Activated T-helper 17 cell treated with anti-CD3 and anti-CD28 coated beads, Interleukin-2, amount 50 U/mL, for 72 hours (primary cell): ENCODE data around the gene CARD16. TPM values are rescaled to one million over a fixed set of nuclear protein-coding genes. Genes with fewer than 3 reads are reported as not detected.
A peak's percentile ranks its signal among the peaks of the same experiment; 100 is the strongest.
"Not testable (repeated sequence)": the region's sequence is repeated elsewhere in the genome, so short reads cannot be mapped to it uniquely, and the experiment has no call there.

Experiments
- ATAC-seq: fragments of 150-1000 bp; cut with Tn5 transposase; replicated peaks from 2 replicates; pipeline ENCODE4 v1.10.0; 2021; ENCODE audit warnings: mild to moderate bottlenecking, moderate library complexity
- H3K27ac Mint-ChIP-seq: one replicate; pipeline ENCODE4 v1.8.0; 2022; ENCODE audit warnings: mixed read lengths
- H3K27me3 Mint-ChIP-seq: one replicate; pipeline ENCODE4 v1.8.0; 2022; ENCODE audit warnings: mixed read lengths
- H3K36me3 Mint-ChIP-seq: one replicate; pipeline ENCODE4 v1.8.0; 2022; ENCODE audit warnings: low read depth, mild to moderate bottlenecking, mixed read lengths
- H3K4me1 Mint-ChIP-seq: one replicate; pipeline ENCODE4 v1.8.0; 2022; ENCODE audit warnings: mixed read lengths
- H3K4me3 Mint-ChIP-seq: one replicate; pipeline ENCODE4 v1.8.0; 2022; ENCODE audit warnings: mild to moderate bottlenecking, mixed read lengths
- H3K9me3 Mint-ChIP-seq: one replicate; pipeline ENCODE4 v1.8.0; 2022; ENCODE audit warnings: mixed read lengths
- total RNA-seq, 2 donors: library from RNA; stranded (reverse); gene quantifications; one replicate each; pipeline ENCODE4 v1.2.3, GENCODE V29; 2022

The CARD16 gene
- total RNA-seq, 2 donors from 2014 or later, result 8.8 to 25.7 TPM

DNA sequence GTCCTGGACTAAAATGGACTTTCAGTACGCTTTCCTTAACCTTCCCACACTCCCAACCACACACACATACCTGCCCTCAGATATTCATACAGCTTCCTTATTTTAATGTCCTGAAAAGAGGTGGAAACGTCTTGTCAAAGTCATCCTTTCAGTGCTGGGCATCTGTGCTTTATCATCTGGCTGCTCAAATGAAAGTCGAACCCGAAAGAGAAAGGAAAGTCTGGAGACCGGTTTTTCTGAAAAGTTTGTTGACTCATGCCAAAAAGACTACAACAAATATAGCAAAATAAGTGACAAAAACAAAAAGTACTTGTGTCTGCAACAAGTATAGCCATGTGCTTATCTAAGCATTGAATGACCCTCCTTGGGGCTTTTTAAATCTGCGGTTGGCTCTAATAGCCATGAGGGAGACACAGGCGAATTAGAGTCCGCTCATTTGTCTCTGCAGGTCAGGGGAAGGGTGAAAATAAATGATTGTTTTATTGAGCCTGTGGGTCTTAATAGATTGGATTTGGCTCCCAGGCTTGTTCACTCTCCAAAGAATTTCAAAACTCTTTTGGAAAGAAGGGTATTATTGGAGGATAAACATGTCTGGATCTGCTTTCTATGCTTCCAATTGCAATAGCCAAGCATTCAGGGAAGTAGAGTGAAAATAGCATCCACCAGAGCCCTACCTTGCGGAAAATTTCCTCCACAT is 18.3 kb upstream of the CARD16 start:
- not testable (repeated sequence) for H3K4me3 Mint-ChIP-seq, H3K9me3 Mint-ChIP-seq, H3K4me1 Mint-ChIP-seq, H3K27me3 Mint-ChIP-seq, H3K27ac Mint-ChIP-seq, ATAC-seq
- H3K36me3 Mint-ChIP-seq, result peaks cover 29% of the 10 kb centered on the region

- no peaks in the 10 kb centered on the region for H3K9me3 Mint-ChIP-seq
- H3K4me3 Mint-ChIP-seq, result no peak overlapping the region
- no peak for ATAC-seq
- H3K4me1 Mint-ChIP-seq, result no peaks in the 10 kb centered on the region
- H3K27ac Mint-ChIP-seq, result no peak overlapping the region
- H3K36me3 Mint-ChIP-seq, result peaks cover 8% of the 10 kb centered on the region
- H3K27me3 Mint-ChIP-seq, result no peaks in the 10 kb centered on the region
Measured at GRCh38 chr11:105057432-105057831, 12.3 kb upstream of the CARD16 start.

GRCh38 chr11:105056446-105056845 is 11.3 kb upstream of the CARD16 start:
- Mint-ChIP-seq H3K4me1 (no peaks in the 10 kb centered on the region), H3K9me3 (no peaks in the 10 kb centered on the region), H3K4me3 (no peak overlapping the region), H3K27me3 (no peaks in the 10 kb centered on the region), H3K36me3 (peaks cover 4% of the 10 kb centered on the region), H3K27ac (no peak overlapping the region)
- no peak for ATAC-seq

DNA sequence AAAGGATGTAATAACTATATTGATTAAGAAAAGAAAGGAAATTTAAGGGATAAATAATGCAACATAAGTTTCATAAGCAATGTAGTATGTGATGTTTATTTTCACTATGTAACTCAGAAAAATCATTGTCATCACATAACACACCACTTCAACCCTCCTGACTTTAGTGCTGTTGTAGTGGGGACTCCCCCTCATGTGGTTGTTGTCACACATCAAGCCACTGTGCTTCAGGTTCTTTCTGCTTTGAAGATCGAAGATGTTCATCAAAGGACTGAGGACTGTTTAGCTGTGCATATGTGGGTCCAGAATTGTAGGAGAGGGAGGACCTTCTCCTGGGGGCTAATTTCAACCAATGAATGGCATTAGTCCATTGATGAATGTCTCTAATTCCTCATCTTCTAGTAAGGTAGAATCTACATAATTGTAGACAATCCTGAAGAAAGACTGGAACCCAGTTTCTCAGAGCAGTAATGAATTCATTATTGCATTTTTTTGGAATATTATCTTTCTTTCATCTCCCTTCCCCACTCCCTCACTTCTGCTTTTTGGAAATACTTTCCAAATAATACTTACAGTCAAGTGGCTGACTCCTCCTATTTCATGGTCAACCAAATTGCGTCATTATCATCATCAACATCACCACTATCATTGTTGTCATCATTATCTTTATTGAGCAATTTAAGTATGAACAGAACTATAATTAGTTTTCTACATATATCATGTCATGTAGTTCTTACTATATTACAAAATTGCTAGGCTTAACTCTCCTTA is 9.8 kb upstream of the CARD16 start:
- ATAC-seq, result peak; percentile 40
- no peaks in the 10 kb centered on the region for H3K4me1 Mint-ChIP-seq
- no peak overlapping the region for H3K4me3 Mint-ChIP-seq
- H3K27ac Mint-ChIP-seq, result no peak overlapping the region
- no peaks in the 10 kb centered on the region for H3K27me3 Mint-ChIP-seq
- no peaks in the 10 kb centered on the region for H3K36me3 Mint-ChIP-seq
- no peaks in the 10 kb centered on the region for H3K9me3 Mint-ChIP-seq

GRCh38 chr11:105052487-105052886 is 7.4 kb upstream of the CARD16 start:
- no peaks in the 10 kb centered on the region for H3K27me3 Mint-ChIP-seq
- H3K4me3 Mint-ChIP-seq, result no peak overlapping the region
- no peak overlapping the region for H3K27ac Mint-ChIP-seq
- H3K4me1 Mint-ChIP-seq, result no peaks in the 10 kb centered on the region
- H3K36me3 Mint-ChIP-seq, result no peaks in the 10 kb centered on the region
- ATAC-seq, result no peak
- H3K9me3 Mint-ChIP-seq, result no peaks in the 10 kb centered on the region

GRCh38 chr11:105051559-105051958 is 6.4 kb upstream of the CARD16 start:
- no peak overlapping the region for H3K27ac Mint-ChIP-seq
- H3K9me3 Mint-ChIP-seq, result no peaks in the 10 kb centered on the region
- ATAC-seq, result no peak
- no peaks in the 10 kb centered on the region for H3K27me3 Mint-ChIP-seq
- no peak overlapping the region for H3K4me3 Mint-ChIP-seq
- no peaks in the 10 kb centered on the region for H3K4me1 Mint-ChIP-seq
- no peaks in the 10 kb centered on the region for H3K36me3 Mint-ChIP-seq

GRCh38 chr11:105049481-105049880 is 4.3 kb upstream of the CARD16 start:
- H3K4me3 Mint-ChIP-seq, result no peak overlapping the region
- H3K27me3 Mint-ChIP-seq, result no peaks in the 10 kb centered on the region
- no peak overlapping the region for H3K27ac Mint-ChIP-seq
- no peaks in the 10 kb centered on the region for H3K36me3 Mint-ChIP-seq
- H3K4me1 Mint-ChIP-seq, result peaks cover 13% of the 10 kb centered on the region
- ATAC-seq, result no peak
- no peaks in the 10 kb centered on the region for H3K9me3 Mint-ChIP-seq

- peaks cover 28% of the 10 kb centered on the region for H3K4me1 Mint-ChIP-seq
- no peaks in the 10 kb centered on the region for H3K9me3 Mint-ChIP-seq
- peak; percentile 43 for ATAC-seq
- H3K27me3 Mint-ChIP-seq, result no peaks in the 10 kb centered on the region
- H3K36me3 Mint-ChIP-seq, result no peaks in the 10 kb centered on the region
- H3K27ac Mint-ChIP-seq, result no peak overlapping the region
- peak overlapping the region; percentile 79 for H3K4me3 Mint-ChIP-seq
Measured at GRCh38 chr11:105046898-105047579, 1.9 kb upstream of the CARD16 start.

- no peaks in the 10 kb centered on the region for H3K9me3 Mint-ChIP-seq
- H3K36me3 Mint-ChIP-seq, result peaks cover 11% of the 10 kb centered on the region
- ATAC-seq, result no peak
- H3K4me3 Mint-ChIP-seq, result peak overlapping the region; percentile 79
- H3K4me1 Mint-ChIP-seq, result peaks cover 35% of the 10 kb centered on the region
- no peaks in the 10 kb centered on the region for H3K27me3 Mint-ChIP-seq
- peak overlapping the region; percentile 26 for H3K27ac Mint-ChIP-seq
Measured at GRCh38 chr11:105045676-105046296, 651 bp upstream of the CARD16 start.

- no peak overlapping the region for H3K27ac Mint-ChIP-seq
- H3K4me3 Mint-ChIP-seq, result no peak overlapping the region
- H3K4me1 Mint-ChIP-seq, result peaks cover 44% of the 10 kb centered on the region
- H3K27me3 Mint-ChIP-seq, result no peaks in the 10 kb centered on the region
- no peak for ATAC-seq
- peaks cover 32% of the 10 kb centered on the region for H3K36me3 Mint-ChIP-seq
- peaks cover 9% of the 10 kb centered on the region for H3K9me3 Mint-ChIP-seq
Measured at GRCh38 chr11:105042178-105042577, 3.0 kb downstream of the CARD16 start.

DNA sequence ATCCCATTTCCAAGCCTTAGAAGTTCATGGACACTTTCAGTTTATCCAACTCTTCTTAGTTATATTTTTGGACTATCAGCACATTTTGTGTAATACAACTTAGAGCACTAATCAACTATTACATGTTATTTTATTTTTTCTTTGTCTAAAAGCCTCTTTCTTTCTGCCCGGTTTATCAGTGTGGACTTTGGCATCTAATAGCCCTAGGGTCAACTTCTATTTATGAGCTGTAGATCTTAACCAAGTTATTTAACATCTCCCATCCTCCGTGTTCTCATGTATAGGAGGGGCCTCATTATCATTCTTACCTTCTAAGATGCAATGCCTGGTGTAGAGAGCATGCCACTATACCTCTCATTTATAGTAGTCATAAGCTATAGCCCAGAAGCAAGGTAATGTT is 4.4 kb downstream of the CARD16 start:
- H3K36me3 Mint-ChIP-seq, result peaks cover 32% of the 10 kb centered on the region
- H3K4me3 Mint-ChIP-seq, result no peak overlapping the region
- H3K4me1 Mint-ChIP-seq, result peaks cover 48% of the 10 kb centered on the region
- peaks cover 13% of the 10 kb centered on the region for H3K9me3 Mint-ChIP-seq
- H3K27ac Mint-ChIP-seq, result no peak overlapping the region
- ATAC-seq, result no peak
- no peaks in the 10 kb centered on the region for H3K27me3 Mint-ChIP-seq

DNA sequence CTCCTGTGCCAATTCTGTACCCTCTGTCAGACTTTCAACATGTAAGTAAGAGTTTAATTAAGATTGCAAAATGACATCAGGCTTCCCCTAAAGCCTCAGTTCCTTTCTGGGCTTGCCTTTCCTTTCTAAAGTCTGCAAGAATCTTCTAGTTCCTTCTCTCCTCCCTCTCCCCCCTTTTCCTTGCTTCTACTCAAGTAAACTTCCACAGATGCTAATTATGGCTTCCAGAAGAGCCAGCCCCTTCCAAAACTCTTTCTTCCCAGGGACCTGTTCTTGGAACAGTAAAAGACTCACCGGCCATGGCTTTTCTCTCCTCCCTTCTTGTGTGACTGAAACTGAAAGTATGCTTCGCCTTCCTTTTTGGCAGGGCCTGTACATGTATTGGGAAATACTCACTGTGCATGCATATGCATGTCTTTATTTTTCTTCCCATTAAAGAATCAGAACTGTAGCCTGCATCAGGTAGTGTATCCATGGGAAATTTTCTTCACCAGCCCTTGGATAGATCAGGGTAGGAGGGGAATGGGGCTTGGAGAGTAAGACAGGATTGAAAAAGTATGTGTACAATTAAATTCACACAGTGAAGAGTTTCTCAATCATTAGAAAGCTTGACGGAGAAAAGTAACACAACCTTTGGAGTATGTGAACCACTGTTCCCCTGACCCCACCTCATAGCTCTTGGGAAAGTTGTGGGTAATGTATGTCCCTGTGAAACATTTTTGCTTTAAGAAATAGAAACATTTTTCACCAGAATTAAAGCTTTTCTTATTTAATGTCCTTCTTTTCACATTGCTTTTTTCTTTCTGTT is 10.1 kb downstream of the CARD16 start, which contains the start of gene CASP1:
Gene CASP1 (minus strand): TSS at position 332 of the 808 bp plus-strand sequence. CDS start 31 bp downstream, at position 301.
- Mint-ChIP-seq H3K9me3 (peaks cover 13% of the 10 kb centered on the region), H3K36me3 (peaks cover 29% of the 10 kb centered on the region), H3K27ac (peak within 1 kb of the TSS; percentile 88), H3K4me3 (peak within 1 kb of the TSS; percentile 87), H3K27me3 (no peaks in the 10 kb centered on the region), H3K4me1 (peaks cover 30% of the 10 kb centered on the region)
- ATAC-seq, result peak; percentile 84

DNA sequence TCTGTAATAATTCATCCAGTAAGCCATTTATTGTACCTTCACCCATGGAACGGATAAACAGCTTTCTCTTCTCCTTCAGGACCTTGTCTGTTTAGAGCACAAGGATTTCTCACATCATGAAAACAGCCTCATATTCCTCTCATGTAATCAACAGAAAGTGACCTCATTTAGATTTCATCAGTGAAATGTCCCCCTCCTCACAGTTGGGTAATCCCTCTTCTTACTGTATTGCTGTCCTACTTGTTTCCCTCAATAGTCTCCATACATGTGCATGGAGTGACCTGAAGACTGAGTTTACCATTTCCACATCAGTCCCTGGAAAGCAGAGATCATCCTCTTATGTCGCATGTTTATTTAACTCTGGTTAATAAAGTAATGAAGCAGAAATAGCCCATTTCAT is 10.7 kb downstream of the CARD16 start:
- H3K27me3 Mint-ChIP-seq, result not testable (repeated sequence)
- Mint-ChIP-seq H3K36me3 (peaks cover 30% of the 10 kb centered on the region), H3K27ac (peak overlapping the region; percentile 88), H3K4me1 (peaks cover 30% of the 10 kb centered on the region), H3K9me3 (peaks cover 10% of the 10 kb centered on the region), H3K4me3 (peak overlapping the region; percentile 87)
- ATAC-seq, result peak; percentile 5

DNA sequence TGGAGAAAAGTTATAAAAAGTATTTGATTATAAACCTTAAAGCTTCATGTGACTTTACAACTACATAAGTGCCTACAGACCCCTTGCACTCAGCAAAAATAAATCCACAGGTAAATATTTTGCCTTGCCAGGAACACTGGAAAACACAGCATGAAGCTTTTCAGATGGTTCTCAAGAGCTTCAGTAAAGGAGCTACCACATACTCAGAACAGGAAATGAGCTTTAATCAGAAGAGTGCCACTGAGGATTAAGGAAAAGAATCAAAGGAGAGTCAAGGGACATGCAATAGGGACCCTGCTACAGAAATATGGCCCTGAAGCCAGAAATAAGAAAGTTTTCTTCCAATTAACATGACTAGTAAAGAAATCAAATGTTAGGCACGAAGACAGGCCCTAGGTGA is 11.4 kb downstream of the CARD16 start:
- H3K4me3 Mint-ChIP-seq, result peak overlapping the region; percentile 87
- H3K4me1 Mint-ChIP-seq, result peaks cover 30% of the 10 kb centered on the region
- peak; percentile 55 for ATAC-seq
- H3K27ac Mint-ChIP-seq, result peak overlapping the region; percentile 88
- no peaks in the 10 kb centered on the region for H3K27me3 Mint-ChIP-seq
- peaks cover 10% of the 10 kb centered on the region for H3K9me3 Mint-ChIP-seq
- peaks cover 34% of the 10 kb centered on the region for H3K36me3 Mint-ChIP-seq
